Stimulated activated CD4-positive, alpha-beta T cell treated with anti-CD3 and anti-CD28 coated beads, Interleukin-2, amount 100 ng/mL, for 48 hours (primary cell): ENCODE results near the gene PRDM2.

Experiments
- DNase-seq, 2 donors: peaks; one replicate each; pipeline ENCODE4 v3.0.0-alpha.2; 2020

PRDM2 gene

GRCh38 chr1:13794231-13795187 lies 94.5 kb downstream of the PRDM2 start:
- DNase-seq = no peak

- DNase-seq = no peak
Measured at GRCh38 chr1:13797397-13797796, 97.4 kb downstream of the PRDM2 start.

GRCh38 chr1:13798120-13798519 lies 98.1 kb downstream of the PRDM2 start:
- DNase-seq = no peak

GRCh38 chr1:13799502-13800283 lies 99.7 kb downstream of the PRDM2 start:
- no peak for DNase-seq

- no peak for DNase-seq
Measured at GRCh38 chr1:13801232-13801631, 101.2 kb downstream of the PRDM2 start.

GRCh38 chr1:13801655-13802486 lies 101.9 kb downstream of the PRDM2 start:
- no peak for DNase-seq

GRCh38 chr1:13802782-13803545 lies 103.0 kb downstream of the PRDM2 start:
- DNase-seq = no peak

GRCh38 chr1:13803546-13804239 lies 103.7 kb downstream of the PRDM2 start:
- no peak for DNase-seq

GRCh38 chr1:13804240-13804633 lies 104.2 kb downstream of the PRDM2 start:
- no peak for DNase-seq

- DNase-seq = no peak
Measured at GRCh38 chr1:13805431-13805830, 105.4 kb downstream of the PRDM2 start.

GRCh38 chr1:13806108-13806507 lies 106.1 kb downstream of the PRDM2 start:
- no peak for DNase-seq

- DNase-seq = no peak
Measured at GRCh38 chr1:13807209-13807608, 107.2 kb downstream of the PRDM2 start.

- no peak for DNase-seq
Measured at GRCh38 chr1:13808729-13809131, 108.7 kb downstream of the PRDM2 start.

GRCh38 chr1:13809461-13810159 lies 109.6 kb downstream of the PRDM2 start:
- no peak for DNase-seq

GRCh38 chr1:13812456-13813397 lies 112.7 kb downstream of the PRDM2 start:
- DNase-seq = no peak

- DNase-seq = peak; percentile 58 to 67
Measured at GRCh38 chr1:13813398-13814012, 113.5 kb downstream of the PRDM2 start.

GRCh38 chr1:13814131-13814530 lies 114.1 kb downstream of the PRDM2 start:
- no peak for DNase-seq

- DNase-seq = no peak
Measured at GRCh38 chr1:13816016-13816760, 116.2 kb downstream of the PRDM2 start.
